AG04449 (cell line): ENCODE data around the gene CACNB2.

Experiments
- CTCF ChIA-PET: fragments of 350-600 bp; formaldehyde crosslinking; extraction: SDS; loops from one replicate; lab custom pipeline; 2021; ENCODE audit warnings: antibody characterized with exemption; lab: Yijun Ruan, JAX
- POLR2A ChIA-PET: fragments of 400-600, 350-600 bp; formaldehyde crosslinking; extraction: SDS; loops from one replicate; lab custom pipeline; 2020; ENCODE audit warnings: antibody characterized with exemption, inconsistent platforms; lab: Yijun Ruan, JAX
- DNase-seq: peaks from one replicate; pipeline ENCODE4 v3.0.0-alpha.2; 2010; ENCODE audit warnings: low read depth, low spot score
- H3K4me3 ChIP-seq: 2 replicates; pipeline ENCODE4 v1.5.1; 2011; ENCODE audit warnings: low read depth, mild to moderate bottlenecking, control low read depth, low read length
- CTCF ChIP-seq: IDR thresholded peaks from one replicate; pipeline ENCODE4 v1.5.1; 2011; ENCODE audit warnings: mild to moderate bottlenecking, moderate library complexity, low read length, control low read depth, inconsistent platforms; ENCODE audit not compliant: insufficient read depth; ENCODE audit errors: missing control alignments

Gene CACNB2

GRCh38 chr10:18328941-18329340, 188.7 kb downstream of the CACNB2 start:
- ChIA-PET POLR2A (no interaction called here), CTCF (no interaction called here)
- no peak for DNase-seq
- no peak overlapping the region for H3K4me3 ChIP-seq
- TF ChIP-seq CTCF, result no peak

GRCh38 chr10:18332048-18332447, 191.8 kb downstream of the CACNB2 start:
- CTCF ChIA-PET, result no interaction called here
- H3K4me3 ChIP-seq, result no peak overlapping the region
- POLR2A ChIA-PET, result no interaction called here
- DNase-seq, result no peak
- TF ChIP-seq CTCF, result no peak

- POLR2A ChIA-PET, result no interaction called here
- no peak for DNase-seq
- H3K4me3 ChIP-seq, result no peak overlapping the region
- no peak for TF ChIP-seq CTCF
- CTCF ChIA-PET, result no interaction called here
Measured at GRCh38 chr10:18332484-18332883, 192.3 kb downstream of the CACNB2 start.

GRCh38 chr10:18333621-18334020, 193.4 kb downstream of the CACNB2 start:
- DNase-seq, result no peak

GRCh38 chr10:18334116-18334867, 194.1 kb downstream of the CACNB2 start:
- TF ChIP-seq CTCF, result no peak
- no peak for DNase-seq
- POLR2A ChIA-PET, result no interaction called here
- H3K4me3 ChIP-seq, result no peak overlapping the region
- CTCF ChIA-PET, result no interaction called here

More at GRCh38 chr10:18333621-18334020, 193.4 kb downstream of the CACNB2 start:
- POLR2A ChIA-PET, result no interaction called here
- CTCF ChIA-PET, result no interaction called here
- no peak overlapping the region for H3K4me3 ChIP-seq
- TF ChIP-seq CTCF, result no peak

GRCh38 chr10:18340496-18341051, 200.3 kb downstream of the CACNB2 start:
- CTCF ChIA-PET, result no interaction called here

More at GRCh38 chr10:18340496-18341051, 200.3 kb downstream of the CACNB2 start:
- no peak for TF ChIP-seq CTCF
- POLR2A ChIA-PET, result no interaction called here
- no peak for DNase-seq
- no peak overlapping the region for H3K4me3 ChIP-seq
